Natural killer cell (primary cell): ENCODE measurements around the gene USP6NL. TPM values are rescaled to one million over a fixed set of nuclear protein-coding genes. Genes with fewer than 3 reads are reported as not detected.

Experiments
- ATAC-seq, 3 donors: fragments of 150-1000 bp in 2 of 3; fragments of 200-7000 bp in 1 of 3; cut with Tn5 transposase; 1 replicate in 1 of 3; 2 replicates in 2 of 3; pipeline ENCODE4 v1.10.0; 2021; ENCODE audit warnings: mild to moderate bottlenecking in 2 of 3, moderate library complexity in 2 of 3
- DNase-seq, 2 donors: peaks; one replicate each; pipeline versions ENCODE4 v3.0.0 to v3.0.0-alpha.2; 2013 to 2021; ENCODE audit warnings: mixed read lengths in 1 of 2
- H3K27ac ChIP-seq: one replicate; pipeline ENCODE4 v1.5.1; 2013; ENCODE audit warnings: mild to moderate bottlenecking, low read length
- H3K27me3 ChIP-seq: one replicate; pipeline ENCODE4 v1.6.1; 2013; ENCODE audit warnings: low read length; ENCODE audit not compliant: control insufficient read depth, insufficient read depth
- H3K36me3 ChIP-seq: one replicate; pipeline ENCODE4 v1.6.1; 2013; ENCODE audit warnings: low read length; ENCODE audit not compliant: control insufficient read depth, insufficient read depth
- H3K4me1 ChIP-seq: one replicate; pipeline ENCODE4 v1.6.1; 2013; ENCODE audit warnings: low read length; ENCODE audit not compliant: control insufficient read depth, insufficient read depth
- H3K4me3 ChIP-seq: one replicate; pipeline ENCODE4 v1.5.1; 2013; ENCODE audit warnings: low read length
- H3K9me3 ChIP-seq: one replicate; pipeline ENCODE4 v1.6.1; 2013; ENCODE audit warnings: low read length; ENCODE audit not compliant: control insufficient read depth, insufficient read depth
- H3K27ac Mint-ChIP-seq, 2 donors: one replicate each; pipeline ENCODE4 v1.8.0; 2022; ENCODE audit warnings: mild to moderate bottlenecking in 2 of 2, mixed read lengths in 2 of 2, moderate library complexity in 1 of 2
- H3K27me3 Mint-ChIP-seq, 2 donors: one replicate each; pipeline ENCODE4 v1.8.0; 2022; ENCODE audit warnings: low read depth in 2 of 2, mixed read lengths in 2 of 2
- H3K36me3 Mint-ChIP-seq: one replicate; pipeline ENCODE4 v1.8.0; 2022; ENCODE audit warnings: mixed read lengths
- H3K4me1 Mint-ChIP-seq, 2 donors: one replicate each; pipeline ENCODE4 v1.8.0; 2022; ENCODE audit warnings: mixed read lengths in 2 of 2
- H3K4me3 Mint-ChIP-seq: one replicate; pipeline ENCODE4 v1.8.0; 2022; ENCODE audit warnings: mild to moderate bottlenecking, moderate library complexity, mixed read lengths
- H3K9me3 Mint-ChIP-seq, 2 donors: one replicate each; pipeline ENCODE4 v1.8.0; 2022; ENCODE audit warnings: mixed read lengths in 2 of 2
- WGBS: methylation state at CpG from one replicate; pipeline ENCODE4 v1.1.7; 2013; ENCODE audit warnings: missing lambda C conversion rate; ENCODE audit not compliant: insufficient coverage; 5-methylcytosine and 5-hydroxymethylcytosine counted together
- intact Hi-C: fragments of 100-400 bp; cut with micrococcal nuclease; formaldehyde crosslinking; loops from one replicate; pipeline ENCODE4 v1.14.2; 2022
- total RNA-seq, 4 donors: library from RNA; stranded (reverse); fragments of 120-200 nt in 1 of 4; gene quantifications; one replicate each; pipeline versions ENCODE4 v1.2.3 to v1.2.4, GENCODE V29; 2013 to 2022
- TF ChIP-seq, protein P1 (sequence below): fragments of 200-600 bp; IDR thresholded peaks from one replicate; pipeline ENCODE4 v1.8.0; 2022; ENCODE audit warnings: antibody characterized with exemption

Gene USP6NL
- total RNA-seq, 3 donors from 2014 or later (not counting 1 experiment from before 2014, with no cell fraction given): 2.3 to 3.7 (median 2.5) TPM

DNA sequence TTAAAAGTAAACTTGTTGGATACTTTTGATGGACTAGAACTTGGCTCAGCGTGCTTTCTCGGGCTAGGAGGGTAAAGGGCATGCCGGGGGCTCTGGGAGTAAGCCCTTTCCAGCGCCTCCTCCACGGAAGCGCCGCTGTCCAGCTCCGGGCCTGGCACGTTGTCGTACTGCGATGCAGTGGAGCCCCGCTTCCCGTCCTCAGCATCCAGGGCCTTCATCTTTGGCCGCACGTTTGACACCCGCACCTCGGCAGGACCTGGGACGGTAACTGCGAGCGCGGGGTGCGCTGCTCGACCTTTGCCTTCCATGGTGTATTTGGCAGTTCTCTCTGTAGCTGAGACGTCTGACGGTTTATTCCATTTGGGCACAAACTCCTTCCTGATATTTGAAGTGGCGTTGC is 148.3 kb downstream of the USP6NL start:
- intact Hi-C loops: no loop called here
- Mint-ChIP-seq H3K36me3 (no peaks in the 10 kb centered on the region), H3K4me3 (no peak overlapping the region), H3K27ac (no peak overlapping the region), H3K27me3 (no peaks in the 10 kb centered on the region), H3K4me1 (no peaks in the 10 kb centered on the region), H3K9me3 (no peaks in the 10 kb centered on the region)
- TF ChIP-seq, protein P1, sequence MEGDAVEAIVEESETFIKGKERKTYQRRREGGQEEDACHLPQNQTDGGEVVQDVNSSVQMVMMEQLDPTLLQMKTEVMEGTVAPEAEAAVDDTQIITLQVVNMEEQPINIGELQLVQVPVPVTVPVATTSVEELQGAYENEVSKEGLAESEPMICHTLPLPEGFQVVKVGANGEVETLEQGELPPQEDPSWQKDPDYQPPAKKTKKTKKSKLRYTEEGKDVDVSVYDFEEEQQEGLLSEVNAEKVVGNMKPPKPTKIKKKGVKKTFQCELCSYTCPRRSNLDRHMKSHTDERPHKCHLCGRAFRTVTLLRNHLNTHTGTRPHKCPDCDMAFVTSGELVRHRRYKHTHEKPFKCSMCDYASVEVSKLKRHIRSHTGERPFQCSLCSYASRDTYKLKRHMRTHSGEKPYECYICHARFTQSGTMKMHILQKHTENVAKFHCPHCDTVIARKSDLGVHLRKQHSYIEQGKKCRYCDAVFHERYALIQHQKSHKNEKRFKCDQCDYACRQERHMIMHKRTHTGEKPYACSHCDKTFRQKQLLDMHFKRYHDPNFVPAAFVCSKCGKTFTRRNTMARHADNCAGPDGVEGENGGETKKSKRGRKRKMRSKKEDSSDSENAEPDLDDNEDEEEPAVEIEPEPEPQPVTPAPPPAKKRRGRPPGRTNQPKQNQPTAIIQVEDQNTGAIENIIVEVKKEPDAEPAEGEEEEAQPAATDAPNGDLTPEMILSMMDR: no peak
- no peak for ATAC-seq
- Histone ChIP-seq H3K36me3 (peaks cover 6% of the 10 kb centered on the region), H3K27me3 (no peaks in the 10 kb centered on the region), H3K4me1 (no peaks in the 10 kb centered on the region), H3K9me3 (no peaks in the 10 kb centered on the region), H3K4me3 (no peak overlapping the region), H3K27ac (no peak overlapping the region)
- 96% methylated on average over 26 of the region's 26 CpGs for WGBS
- no peak for DNase-seq

- intact Hi-C loops: no loop called here
- TF ChIP-seq, protein P1: no peak
- H3K27ac Mint-ChIP-seq: no peak overlapping the region
These were observed 149.4 kb downstream of the USP6NL start for GRCh38 chr10:11462071-11462470.

GRCh38 chr10:11457336-11457735 is 154.1 kb downstream of the USP6NL start:
- 88% methylated on average over 2 of the region's 2 CpGs for WGBS
- no peak for DNase-seq
- Mint-ChIP-seq H3K4me1 (no peaks in the 10 kb centered on the region), H3K27me3 (no peaks in the 10 kb centered on the region), H3K36me3 (no peaks in the 10 kb centered on the region), H3K27ac (no peak overlapping the region), H3K4me3 (no peak overlapping the region), H3K9me3 (no peaks in the 10 kb centered on the region)
- H3K4me3 ChIP-seq: no peak overlapping the region
- H3K27me3 ChIP-seq: no peaks in the 10 kb centered on the region
- ATAC-seq: no peak
- no peaks in the 10 kb centered on the region for H3K4me1 ChIP-seq
- intact Hi-C loops: no loop called here
- no peak overlapping the region for H3K27ac ChIP-seq
- no peaks in the 10 kb centered on the region for H3K9me3 ChIP-seq
- H3K36me3 ChIP-seq: peaks cover 6% of the 10 kb centered on the region
- TF ChIP-seq, protein P1: no peak

More at GRCh38 chr10:11462071-11462470, 149.4 kb downstream of the USP6NL start:
- H3K4me3 Mint-ChIP-seq: no peak overlapping the region
- no peaks in the 10 kb centered on the region for H3K9me3 Mint-ChIP-seq
- H3K27ac ChIP-seq: no peak overlapping the region
- peaks cover 6% of the 10 kb centered on the region for H3K36me3 ChIP-seq
- no peaks in the 10 kb centered on the region for H3K27me3 ChIP-seq
- no peaks in the 10 kb centered on the region for H3K4me1 Mint-ChIP-seq
- no peaks in the 10 kb centered on the region for H3K4me1 ChIP-seq
- WGBS: 90% methylated on average over 9 of the region's 10 CpGs
- no peaks in the 10 kb centered on the region for H3K9me3 ChIP-seq
- H3K27me3 Mint-ChIP-seq: no peaks in the 10 kb centered on the region
- no peak overlapping the region for H3K4me3 ChIP-seq
- no peaks in the 10 kb centered on the region for H3K36me3 Mint-ChIP-seq
- ATAC-seq: no peak
- no peak for DNase-seq

DNA sequence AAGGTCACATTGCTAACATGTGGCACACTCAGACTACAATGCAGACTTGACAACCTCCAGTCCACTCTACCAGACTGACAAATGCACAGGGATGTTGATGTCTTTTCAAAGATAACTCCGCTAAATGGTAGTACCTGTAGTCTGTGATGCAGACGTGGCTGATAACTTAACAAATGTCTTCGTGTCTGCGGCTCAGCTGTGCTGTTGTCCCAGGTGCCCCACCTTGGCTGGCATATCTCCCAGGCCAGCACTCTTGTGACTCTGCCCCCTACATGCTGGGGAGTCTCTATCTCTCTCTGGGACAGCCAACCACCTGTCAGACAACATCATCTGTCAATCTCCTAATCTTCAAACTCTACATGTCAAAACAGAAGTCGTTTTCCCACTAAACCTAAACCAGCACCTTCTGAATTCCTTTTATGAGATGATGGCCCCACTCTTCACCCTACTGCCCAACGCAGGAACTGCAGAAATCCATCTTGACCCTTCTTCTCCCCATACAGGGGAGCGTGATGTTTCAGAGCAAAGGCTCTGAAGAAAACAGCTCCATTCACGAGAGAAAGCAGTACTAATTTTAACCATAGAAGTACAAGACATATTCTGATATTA is 156.4 kb downstream of the USP6NL start:
- Histone ChIP-seq H3K36me3 (no peaks in the 10 kb centered on the region), H3K4me1 (no peaks in the 10 kb centered on the region), H3K27ac (no peak overlapping the region), H3K27me3 (no peaks in the 10 kb centered on the region), H3K9me3 (no peaks in the 10 kb centered on the region), H3K4me3 (no peak overlapping the region)
- Mint-ChIP-seq H3K4me3 (no peak overlapping the region), H3K36me3 (no peaks in the 10 kb centered on the region), H3K4me1 (no peaks in the 10 kb centered on the region), H3K27me3 (peaks cover 7 to 13% of the 10 kb centered on the region in 2 donors), H3K27ac (no peak overlapping the region), H3K9me3 (no peaks in the 10 kb centered on the region)
- no peak for ATAC-seq
- WGBS: 92% methylated on average over 7 of the region's 8 CpGs
- intact Hi-C loops: no loop called here
- TF ChIP-seq, protein P1: no peak
- peak in 1 of 2 donors; percentile 19 for DNase-seq
